ENCODE results near the gene THRA.

DNA sequence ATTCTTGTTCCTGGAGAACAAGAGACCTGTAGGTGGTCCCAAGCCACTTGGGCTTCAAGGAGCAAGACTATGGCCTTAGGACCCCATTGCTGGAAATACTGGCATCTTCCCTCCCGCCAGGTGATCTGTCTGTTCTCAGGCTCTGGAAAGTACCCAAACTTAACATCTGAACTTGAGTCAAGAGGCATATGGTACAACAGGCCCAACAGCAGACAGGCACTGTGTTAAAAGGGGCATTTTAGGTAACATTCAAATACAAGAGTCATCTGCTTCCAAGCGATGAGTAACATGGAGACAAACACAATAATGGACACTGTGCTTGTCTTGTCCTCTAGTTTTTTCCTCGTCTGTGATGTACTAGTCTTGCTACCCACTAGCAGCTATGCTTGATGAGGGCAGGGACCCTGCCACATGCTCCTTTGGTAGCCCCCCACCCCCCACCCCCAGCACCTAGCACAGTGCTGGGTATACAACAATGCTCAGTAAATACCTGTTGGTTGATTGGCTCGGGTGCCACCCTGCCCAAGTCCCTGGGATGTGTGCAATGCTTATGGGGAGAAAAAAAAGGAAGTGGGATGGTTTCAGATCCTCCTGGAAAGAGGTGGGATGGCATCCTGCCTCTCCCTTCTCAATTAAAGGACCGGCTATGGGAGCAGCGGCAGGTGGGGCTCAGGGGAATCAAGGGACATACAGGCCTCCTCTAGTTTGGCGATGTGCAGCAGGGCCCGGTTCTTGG, 28.2 kb upstream of the THRA start:
- no peak for TF ChIP-seq POLR2AphosphoS5 (IDR thresholded peaks at IDR 0.05; ENCODE audit: low read depth, low read length)
- no peak for TF ChIP-seq SIN3A (IDR thresholded peaks at IDR 0.05; ENCODE audit: borderline replicate concordance, insufficient read depth, low read length)
